Measurements from ENCODE around the gene EFHC1.

EFHC1 gene

DNA sequence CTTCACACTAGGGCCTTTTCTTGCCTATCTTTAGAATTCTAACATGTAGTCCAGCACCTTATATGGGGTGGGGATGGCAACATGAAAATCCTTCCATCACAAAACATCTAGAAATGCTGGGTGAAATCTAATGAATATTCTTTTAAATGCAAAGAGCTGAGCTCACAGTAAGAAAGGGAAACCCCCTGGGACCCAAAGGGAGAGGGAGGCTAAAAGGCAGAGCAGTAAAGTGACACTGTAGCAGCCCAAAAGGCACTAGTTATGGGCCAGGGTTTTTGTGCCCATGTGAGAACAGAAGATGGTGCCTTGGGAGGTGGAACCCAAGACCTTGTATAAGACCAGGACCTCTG lies 90.0 kb downstream of the EFHC1 start:
- Histone ChIP-seq H3K4me1 (ENCODE audit: control insufficient read depth, insufficient read depth, low read length) (peaks cover 21% of the 10 kb centered on the region), H3K27ac (ENCODE audit: low read depth, low read length) (no peak overlapping the region), H3K36me3 (ENCODE audit: control insufficient read depth, insufficient read depth, low read length) (peaks cover 54% of the 10 kb centered on the region)

DNA sequence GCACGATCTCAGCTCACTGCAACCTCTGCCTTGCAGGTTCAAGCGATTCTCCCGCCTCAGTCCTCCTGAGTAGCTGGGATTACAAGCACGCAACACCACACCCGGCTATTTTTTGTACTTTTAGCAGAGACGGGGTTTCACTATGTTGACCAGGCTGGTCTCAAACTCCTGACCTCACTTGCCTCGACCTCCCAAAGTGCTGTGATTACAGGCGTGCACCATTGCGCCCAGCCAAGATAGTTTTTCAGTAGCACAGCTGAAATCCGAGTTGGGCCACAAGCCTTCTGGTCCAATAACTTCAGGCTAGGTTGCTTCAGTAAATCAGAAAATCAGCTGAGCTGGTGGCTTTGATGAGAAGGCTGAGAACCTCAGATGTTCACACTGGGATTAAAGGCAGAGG lies 91.0 kb downstream of the EFHC1 start:
- Histone ChIP-seq H3K4me3 (ENCODE audit: low read depth, low read length) (no peak overlapping the region), H3K9ac (ENCODE audit: low read depth, low read length) (no peak overlapping the region), H3K27ac (ENCODE audit: low read depth, low read length) (no peak overlapping the region), H3K9me3 (ENCODE audit: control insufficient read depth, insufficient read depth, low read length) (no peaks in the 10 kb centered on the region), H3K27me3 (ENCODE audit: control insufficient read depth, insufficient read depth, low read length) (no peaks in the 10 kb centered on the region), H3K36me3 (ENCODE audit: control insufficient read depth, insufficient read depth, low read length) (peaks cover 56% of the 10 kb centered on the region), H3K4me1 (ENCODE audit: control insufficient read depth, insufficient read depth, low read length) (peaks cover 21% of the 10 kb centered on the region)

More for the DNA sequence above, 90.0 kb downstream of the EFHC1 start:
- Histone ChIP-seq H3K4me3 (ENCODE audit: low read depth, low read length) (no peak overlapping the region), H3K27me3 (ENCODE audit: control insufficient read depth, insufficient read depth, low read length) (no peaks in the 10 kb centered on the region), H3K9ac (ENCODE audit: low read depth, low read length) (no peak overlapping the region), H3K9me3 (ENCODE audit: control insufficient read depth, insufficient read depth, low read length) (no peaks in the 10 kb centered on the region)

DNA sequence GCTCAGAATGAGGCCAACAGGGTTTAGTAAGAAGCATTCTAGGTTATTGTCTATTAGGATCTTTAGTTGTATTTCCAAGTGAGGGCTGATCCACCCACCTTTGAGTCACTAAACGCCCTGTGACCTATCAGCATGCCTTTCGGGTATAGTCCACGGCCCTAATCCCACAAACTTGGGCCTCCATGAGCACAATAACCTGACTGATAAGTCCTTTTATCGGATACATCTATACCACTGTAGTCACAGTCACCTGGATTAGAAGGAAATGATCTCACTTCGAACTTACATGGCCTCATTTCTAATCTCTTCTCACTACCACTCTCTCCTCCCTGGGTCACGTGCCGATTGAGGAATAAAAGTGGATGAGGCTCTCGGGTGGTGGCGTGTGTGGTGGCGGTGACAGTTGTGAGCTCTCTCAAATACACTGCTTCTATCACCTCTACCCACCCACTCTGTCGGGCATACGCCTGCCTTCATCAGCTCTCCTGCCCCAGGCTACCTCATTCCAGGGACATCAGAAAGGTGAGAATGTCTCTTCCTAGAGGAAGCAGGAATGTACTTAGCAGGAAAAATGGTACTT lies 91.5 kb downstream of the EFHC1 start:
- H3K9ac ChIP-seq (ENCODE audit: low read depth, low read length), result no peak overlapping the region

DNA sequence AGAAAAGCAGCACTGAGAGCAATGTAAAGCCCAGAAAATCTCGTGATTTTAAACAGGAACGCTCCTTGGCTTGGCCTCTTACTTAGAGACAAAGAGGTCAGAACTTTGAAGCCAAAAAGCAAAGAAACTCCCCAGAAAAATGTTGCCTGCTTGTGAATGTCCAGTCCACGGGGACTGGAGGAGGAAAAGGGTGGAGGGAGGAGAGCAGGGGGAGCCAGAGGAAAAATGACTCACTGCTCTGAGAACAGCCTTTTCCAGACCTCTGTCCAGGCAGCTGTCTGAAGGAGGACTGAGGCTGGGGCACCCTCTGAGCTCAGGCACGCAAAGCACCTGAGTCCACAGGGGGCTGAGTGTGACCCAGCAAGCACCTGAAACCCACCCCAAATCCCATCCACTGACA lies 92.1 kb downstream of the EFHC1 start:
- Histone ChIP-seq H3K36me3 (ENCODE audit: control insufficient read depth, insufficient read depth, low read length) (peaks cover 47% of the 10 kb centered on the region), H3K4me3 (ENCODE audit: low read depth, low read length) (no peak overlapping the region), H3K27me3 (ENCODE audit: control insufficient read depth, insufficient read depth, low read length) (no peaks in the 10 kb centered on the region), H3K4me1 (ENCODE audit: control insufficient read depth, insufficient read depth, low read length) (peaks cover 27% of the 10 kb centered on the region), H3K9ac (ENCODE audit: low read depth, low read length) (no peak overlapping the region), H3K9me3 (ENCODE audit: control insufficient read depth, insufficient read depth, low read length) (no peaks in the 10 kb centered on the region), H3K27ac (ENCODE audit: low read depth, low read length) (peak overlapping the region; percentile 26)

More for the DNA sequence above, 91.5 kb downstream of the EFHC1 start:
- H3K9me3 ChIP-seq (ENCODE audit: control insufficient read depth, insufficient read depth, low read length), result no peaks in the 10 kb centered on the region
- H3K36me3 ChIP-seq (ENCODE audit: control insufficient read depth, insufficient read depth, low read length), result peaks cover 52% of the 10 kb centered on the region
- no peak overlapping the region for H3K4me3 ChIP-seq (ENCODE audit: low read depth, low read length)
- H3K27ac ChIP-seq (ENCODE audit: low read depth, low read length), result peak overlapping the region; percentile 26
- peaks cover 21% of the 10 kb centered on the region for H3K4me1 ChIP-seq (ENCODE audit: control insufficient read depth, insufficient read depth, low read length)
- H3K27me3 ChIP-seq (ENCODE audit: control insufficient read depth, insufficient read depth, low read length), result no peaks in the 10 kb centered on the region

DNA sequence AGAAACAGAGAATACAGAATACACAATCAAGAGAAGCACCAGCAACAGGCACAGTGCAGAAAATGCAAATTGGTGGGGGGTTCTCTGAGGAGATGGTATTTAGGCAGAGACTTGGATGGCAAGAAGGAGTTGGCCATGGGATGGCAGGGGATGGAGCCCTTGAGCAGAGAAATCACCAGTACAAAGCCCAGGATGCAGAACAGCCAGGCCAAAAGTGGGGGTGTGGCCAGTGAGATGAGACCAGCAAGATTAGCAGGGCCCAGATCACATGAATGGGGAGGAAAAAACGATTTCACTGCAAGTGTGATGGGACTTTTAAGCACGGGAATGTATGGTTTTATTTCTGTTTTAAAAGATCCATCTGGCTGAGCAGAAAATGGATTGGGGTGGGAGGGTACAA lies 93.3 kb downstream of the EFHC1 start:
- H3K9ac ChIP-seq (ENCODE audit: low read depth, low read length), result no peak overlapping the region
- H3K4me3 ChIP-seq (ENCODE audit: low read depth, low read length), result no peak overlapping the region
- H3K27me3 ChIP-seq (ENCODE audit: control insufficient read depth, insufficient read depth, low read length), result no peaks in the 10 kb centered on the region
- H3K9me3 ChIP-seq (ENCODE audit: control insufficient read depth, insufficient read depth, low read length), result no peaks in the 10 kb centered on the region
- H3K27ac ChIP-seq (ENCODE audit: low read depth, low read length), result no peak overlapping the region
- H3K36me3 ChIP-seq (ENCODE audit: control insufficient read depth, insufficient read depth, low read length), result peaks cover 36% of the 10 kb centered on the region
- H3K4me1 ChIP-seq (ENCODE audit: control insufficient read depth, insufficient read depth, low read length), result peaks cover 39% of the 10 kb centered on the region

DNA sequence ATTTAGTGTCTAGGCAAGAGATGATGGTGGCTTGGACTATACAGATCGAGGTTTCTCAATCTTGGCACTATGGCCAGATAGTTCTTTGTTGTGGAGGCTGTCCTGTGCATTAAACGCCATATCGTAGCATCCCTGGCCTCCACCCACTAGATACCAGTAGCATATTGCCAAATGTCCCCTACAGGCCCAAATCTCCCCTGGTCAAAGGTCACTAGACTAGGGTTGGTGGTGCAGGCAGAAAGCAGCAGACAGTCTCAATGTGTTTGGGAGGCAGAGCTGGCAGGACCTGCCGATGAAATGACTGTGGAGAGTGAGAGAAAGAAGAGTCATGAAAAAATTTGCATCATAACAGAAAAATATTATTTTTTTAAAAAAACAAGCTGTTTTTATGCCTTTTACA lies 93.8 kb downstream of the EFHC1 start:
- Histone ChIP-seq H3K4me1 (ENCODE audit: control insufficient read depth, insufficient read depth, low read length) (peaks cover 40% of the 10 kb centered on the region), H3K36me3 (ENCODE audit: control insufficient read depth, insufficient read depth, low read length) (peaks cover 33% of the 10 kb centered on the region), H3K9me3 (ENCODE audit: control insufficient read depth, insufficient read depth, low read length) (no peaks in the 10 kb centered on the region), H3K4me3 (ENCODE audit: low read depth, low read length) (no peak overlapping the region), H3K9ac (ENCODE audit: low read depth, low read length) (no peak overlapping the region), H3K27ac (ENCODE audit: low read depth, low read length) (no peak overlapping the region), H3K27me3 (ENCODE audit: control insufficient read depth, insufficient read depth, low read length) (no peaks in the 10 kb centered on the region)

DNA sequence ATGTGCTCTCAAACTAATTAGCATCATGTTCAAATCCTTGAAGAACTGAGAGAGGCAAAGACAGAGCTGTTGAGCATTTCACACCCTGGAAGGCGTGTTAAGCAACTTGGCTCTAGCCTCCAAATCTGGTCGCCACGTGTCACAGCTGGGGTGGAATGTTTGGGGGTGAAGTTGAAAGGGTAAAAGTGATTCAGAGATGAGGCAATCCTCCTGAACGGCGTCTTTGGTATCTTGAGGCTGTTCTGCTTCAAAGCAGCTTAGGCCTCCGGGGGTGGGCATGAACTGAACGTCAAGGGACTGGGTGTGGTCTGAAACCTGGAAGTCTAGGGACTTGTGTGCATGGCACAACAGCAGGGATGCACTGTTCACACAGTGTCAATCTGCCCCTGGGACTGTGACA lies 94.4 kb downstream of the EFHC1 start:
- Histone ChIP-seq H3K27ac (ENCODE audit: low read depth, low read length) (no peak overlapping the region), H3K4me1 (ENCODE audit: control insufficient read depth, insufficient read depth, low read length) (peaks cover 39% of the 10 kb centered on the region), H3K4me3 (ENCODE audit: low read depth, low read length) (no peak overlapping the region), H3K36me3 (ENCODE audit: control insufficient read depth, insufficient read depth, low read length) (peaks cover 27% of the 10 kb centered on the region), H3K9me3 (ENCODE audit: control insufficient read depth, insufficient read depth, low read length) (no peaks in the 10 kb centered on the region), H3K9ac (ENCODE audit: low read depth, low read length) (no peak overlapping the region), H3K27me3 (ENCODE audit: control insufficient read depth, insufficient read depth, low read length) (no peaks in the 10 kb centered on the region)

DNA sequence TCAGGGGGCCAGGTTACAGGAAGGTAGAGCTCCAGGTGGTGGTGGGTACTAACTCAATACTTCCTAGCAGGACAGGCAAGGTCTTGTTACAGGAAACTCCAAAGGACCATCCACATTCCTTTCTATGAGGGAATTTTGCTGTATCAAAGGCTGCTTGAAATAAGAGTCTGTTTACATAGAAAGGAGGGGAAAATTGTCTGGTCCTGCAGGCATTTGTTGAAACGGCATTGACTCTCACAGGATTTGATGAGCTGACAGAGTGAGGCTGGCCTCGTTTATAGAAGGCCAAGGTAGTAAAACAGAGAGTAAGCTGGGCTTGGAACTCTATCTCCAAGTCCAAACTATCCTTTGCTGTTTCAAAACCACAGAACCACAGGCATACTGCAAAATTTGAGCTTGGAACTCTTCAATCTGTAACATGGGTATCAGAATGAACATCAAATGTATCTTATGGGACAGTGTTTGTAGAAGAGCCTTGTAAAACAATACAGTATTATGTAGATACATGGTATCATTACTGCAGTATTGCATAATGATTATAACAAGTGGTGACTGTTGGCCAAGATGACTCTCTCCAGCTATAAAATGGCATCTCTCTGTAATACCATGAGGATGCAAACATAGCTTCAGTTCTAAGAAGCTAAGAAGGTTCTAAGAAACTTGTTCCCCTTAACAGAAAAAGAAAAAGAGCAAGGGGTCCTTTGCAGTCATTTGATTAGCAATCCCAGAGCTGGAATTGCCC lies 95.2 kb downstream of the EFHC1 start:
- Histone ChIP-seq H3K27ac (ENCODE audit: low read depth, low read length) (no peak overlapping the region), H3K4me1 (ENCODE audit: control insufficient read depth, insufficient read depth, low read length) (peaks cover 30% of the 10 kb centered on the region), H3K9me3 (ENCODE audit: control insufficient read depth, insufficient read depth, low read length) (no peaks in the 10 kb centered on the region), H3K27me3 (ENCODE audit: control insufficient read depth, insufficient read depth, low read length) (no peaks in the 10 kb centered on the region), H3K4me3 (ENCODE audit: low read depth, low read length) (no peak overlapping the region), H3K36me3 (ENCODE audit: control insufficient read depth, insufficient read depth, low read length) (peaks cover 25% of the 10 kb centered on the region), H3K9ac (ENCODE audit: low read depth, low read length) (no peak overlapping the region)

DNA sequence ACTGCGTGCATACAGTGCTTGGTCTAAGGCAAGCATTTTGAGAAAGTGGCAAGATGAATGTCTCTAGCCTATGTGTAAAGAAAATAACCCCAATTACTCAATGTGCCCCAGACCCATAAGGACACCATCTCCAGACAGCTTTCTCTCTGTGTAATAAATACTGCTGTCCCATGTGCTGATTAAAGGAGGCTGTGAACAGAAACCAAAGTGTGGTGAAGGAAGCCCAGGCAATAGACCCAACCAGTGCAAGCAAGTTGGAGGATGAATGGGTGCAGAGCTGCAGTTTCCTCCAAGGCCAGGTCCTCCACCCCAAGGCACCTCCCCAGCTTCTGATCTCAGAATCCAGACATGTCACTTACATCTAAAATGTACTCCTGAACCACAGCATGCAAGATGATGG lies 96.1 kb downstream of the EFHC1 start:
- Histone ChIP-seq H3K9ac (ENCODE audit: low read depth, low read length) (no peak overlapping the region), H3K27me3 (ENCODE audit: control insufficient read depth, insufficient read depth, low read length) (no peaks in the 10 kb centered on the region), H3K4me3 (ENCODE audit: low read depth, low read length) (no peak overlapping the region), H3K9me3 (ENCODE audit: control insufficient read depth, insufficient read depth, low read length) (no peaks in the 10 kb centered on the region), H3K36me3 (ENCODE audit: control insufficient read depth, insufficient read depth, low read length) (peaks cover 23% of the 10 kb centered on the region), H3K4me1 (ENCODE audit: control insufficient read depth, insufficient read depth, low read length) (peaks cover 25% of the 10 kb centered on the region), H3K27ac (ENCODE audit: low read depth, low read length) (no peak overlapping the region)

DNA sequence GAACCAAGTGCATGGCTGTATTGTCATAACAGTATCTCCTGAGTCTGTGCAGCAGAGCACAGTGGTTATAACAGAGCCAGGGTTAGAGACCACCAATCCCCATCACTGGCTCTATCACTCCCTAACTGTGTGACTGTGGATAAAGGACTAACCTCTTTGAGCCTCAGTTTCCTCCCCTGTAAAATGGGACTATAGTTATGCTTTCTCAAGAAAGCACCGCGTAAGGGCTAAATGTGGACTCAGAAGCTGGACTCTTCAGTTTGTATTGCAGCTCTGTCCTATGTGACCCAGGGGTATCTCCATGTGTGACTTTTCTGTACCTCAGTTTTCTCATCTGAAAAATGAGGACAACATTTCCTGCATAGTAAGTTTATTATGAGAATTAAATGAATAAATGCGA lies 96.8 kb downstream of the EFHC1 start:
- Histone ChIP-seq H3K4me1 (ENCODE audit: control insufficient read depth, insufficient read depth, low read length) (peaks cover 25% of the 10 kb centered on the region), H3K9ac (ENCODE audit: low read depth, low read length) (no peak overlapping the region), H3K9me3 (ENCODE audit: control insufficient read depth, insufficient read depth, low read length) (no peaks in the 10 kb centered on the region), H3K4me3 (ENCODE audit: low read depth, low read length) (no peak overlapping the region; the same call in 1 of the 2 replicates), H3K27me3 (ENCODE audit: control insufficient read depth, insufficient read depth, low read length) (no peaks in the 10 kb centered on the region), H3K27ac (ENCODE audit: low read depth, low read length) (peak overlapping the region; percentile 94), H3K36me3 (ENCODE audit: control insufficient read depth, insufficient read depth, low read length) (peaks cover 16% of the 10 kb centered on the region)

DNA sequence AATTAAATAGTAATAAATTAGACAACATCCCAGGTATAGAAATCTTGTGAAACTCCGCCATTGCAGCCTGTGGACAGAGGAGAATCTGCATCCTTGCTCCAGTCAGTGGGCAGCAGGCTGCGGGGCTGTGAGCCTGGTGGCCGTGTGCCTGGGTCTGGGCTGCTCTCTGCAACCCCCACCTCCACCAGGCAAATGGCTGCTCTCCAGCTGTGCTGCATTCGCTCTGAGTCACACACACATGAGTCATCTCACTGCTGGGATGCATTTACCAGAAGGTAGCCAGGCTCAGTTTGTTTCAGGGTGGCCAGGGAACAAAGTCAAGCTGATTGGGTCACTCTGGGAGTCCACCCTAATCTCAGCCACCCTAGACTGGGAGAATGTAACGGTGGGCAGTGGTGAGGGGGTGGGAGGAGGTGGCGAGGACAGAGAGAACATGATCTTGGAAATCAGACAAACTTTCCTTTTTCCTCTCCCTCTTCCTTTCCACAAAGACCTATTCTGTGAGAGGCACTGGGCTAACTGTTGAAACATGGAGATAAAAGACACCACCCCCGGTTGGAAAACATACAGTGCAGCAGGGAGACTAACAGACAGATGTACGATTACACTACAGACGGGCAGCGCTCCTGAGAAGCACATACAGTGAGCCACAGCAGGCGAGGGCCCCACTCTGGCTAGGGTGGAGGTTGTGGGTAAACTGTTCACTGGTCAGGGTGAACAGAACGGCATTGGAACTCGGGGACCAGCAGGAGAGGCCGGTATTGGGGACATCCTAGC lies 97.5 kb downstream of the EFHC1 start:
- peak overlapping the region; percentile 29; the same call in 1 of the 2 replicates for H3K4me3 ChIP-seq (ENCODE audit: low read depth, low read length)
- no peaks in the 10 kb centered on the region for H3K9me3 ChIP-seq (ENCODE audit: control insufficient read depth, insufficient read depth, low read length)
- H3K27me3 ChIP-seq (ENCODE audit: control insufficient read depth, insufficient read depth, low read length), result no peaks in the 10 kb centered on the region
- peak overlapping the region; percentile 94 for H3K27ac ChIP-seq (ENCODE audit: low read depth, low read length)
- H3K9ac ChIP-seq (ENCODE audit: low read depth, low read length), result peak overlapping the region; percentile 55
- H3K4me1 ChIP-seq (ENCODE audit: control insufficient read depth, insufficient read depth, low read length), result peaks cover 18% of the 10 kb centered on the region
- peaks cover 16% of the 10 kb centered on the region for H3K36me3 ChIP-seq (ENCODE audit: control insufficient read depth, insufficient read depth, low read length)
